NCI-H2029 (cell line): ENCODE measurements around the gene MCUR1.
"Not testable (repeated sequence)": the region's sequence is repeated elsewhere in the genome, so short reads cannot be mapped to it uniquely, and the experiment has no call there.

Experiments
- DNase-seq: peaks from one replicate; lab custom pipeline; 2025; lab: John Stamatoyannopoulos, UW

The MCUR1 gene

GRCh38 chr6:13814176-13814937 is at the start of gene MCUR1:
MCUR1 (minus strand) TSS chr6:13814557; CDS start chr6:13814429, 128 bp downstream.
- DNase-seq, result peak; percentile 89

GRCh38 chr6:13863699-13864155 is 49.4 kb upstream of the MCUR1 start:
- peak; percentile 67 for DNase-seq

- not testable (repeated sequence) for DNase-seq
Measured at GRCh38 chr6:13860556-13861185, 46.3 kb upstream of the MCUR1 start.

DNA sequence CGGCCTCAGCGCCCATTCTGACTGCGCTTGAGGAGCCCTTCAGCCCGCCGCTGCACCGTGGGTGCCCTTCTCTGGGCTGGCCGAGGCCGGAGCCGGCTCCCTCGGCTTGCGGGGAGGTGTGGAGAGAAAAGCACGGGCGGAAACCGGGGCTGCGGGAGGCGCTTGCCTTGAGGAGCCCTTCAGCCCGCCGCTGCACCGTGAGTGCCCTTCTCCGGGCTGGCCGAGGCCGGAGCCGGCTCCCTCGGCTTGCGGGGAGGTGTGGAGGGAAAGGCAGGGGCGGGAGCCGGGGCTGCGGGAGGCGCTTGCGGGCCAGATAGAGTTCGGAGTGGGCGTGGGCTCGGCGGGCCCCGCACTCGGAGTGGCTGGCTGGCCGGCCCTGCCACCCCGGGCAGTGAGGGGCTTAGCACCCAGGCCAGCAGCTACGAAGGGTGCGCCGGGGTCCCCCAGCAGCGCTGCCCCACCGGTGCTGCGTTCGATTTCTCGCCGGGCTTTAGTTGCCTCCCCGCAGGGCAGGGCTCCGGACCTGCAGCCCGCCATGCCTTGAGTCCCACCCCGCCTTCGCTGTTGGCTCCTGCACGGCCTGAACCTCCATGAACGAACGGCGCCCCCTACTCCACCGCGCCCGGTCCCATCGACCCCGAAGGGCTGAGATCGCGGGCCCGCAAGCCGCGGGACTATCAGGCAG is 45.7 kb upstream of the MCUR1 start:
- no peak for DNase-seq

DNA sequence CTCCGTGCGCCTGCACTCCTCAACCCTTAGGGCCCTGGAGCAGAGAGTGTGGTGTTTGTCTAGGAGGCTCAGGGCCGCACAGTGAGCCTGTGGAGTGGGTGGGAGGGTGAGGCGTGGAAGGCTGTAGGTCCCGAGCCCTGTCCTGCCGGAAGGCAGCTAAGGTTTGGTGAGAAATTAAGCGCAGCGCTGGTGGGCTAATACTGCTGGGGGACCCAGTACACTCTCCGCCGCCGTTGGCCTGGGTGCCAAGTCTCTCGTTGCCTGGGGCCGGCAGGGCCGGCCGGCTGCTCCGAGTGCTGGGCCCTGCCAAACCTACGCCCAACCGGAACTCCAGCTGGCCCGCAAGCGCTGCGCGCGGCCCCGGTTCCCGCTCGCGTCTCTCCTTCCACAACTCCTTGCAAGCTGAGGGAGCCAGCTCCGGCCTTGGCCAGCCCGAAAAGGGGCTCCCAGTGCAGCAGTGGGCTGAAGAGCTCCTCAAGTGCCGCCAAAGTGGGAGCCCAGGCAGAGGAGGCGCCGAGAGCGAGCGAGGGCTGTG is 40.4 kb upstream of the MCUR1 start:
- no peak for DNase-seq

GRCh38 chr6:13853871-13854270 is 39.5 kb upstream of the MCUR1 start:
- no peak for DNase-seq

DNA sequence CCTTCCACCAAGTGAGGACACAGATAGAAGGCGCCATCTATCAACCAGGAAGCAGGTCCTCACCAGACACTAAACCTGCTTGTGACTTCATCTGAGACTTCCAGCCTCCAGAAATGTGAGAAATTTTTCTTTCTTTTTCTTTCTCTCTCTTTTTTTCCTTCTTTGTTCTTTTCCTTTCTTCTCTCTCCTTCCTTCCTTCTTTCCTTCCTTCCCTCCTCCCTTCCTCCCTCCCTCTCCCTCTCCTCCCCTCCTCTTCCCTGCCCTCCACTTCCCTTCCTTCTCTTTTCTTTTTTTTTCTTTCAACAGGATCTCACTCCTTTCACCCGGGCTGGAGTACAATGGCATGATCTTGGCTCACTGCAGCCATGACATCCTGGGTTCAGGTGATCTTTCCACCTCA is 37.4 kb upstream of the MCUR1 start:
- no peak for DNase-seq

- no peak for DNase-seq
Measured at GRCh38 chr6:13851330-13851729, 37.0 kb upstream of the MCUR1 start.

GRCh38 chr6:13850690-13851089 is 36.3 kb upstream of the MCUR1 start:
- DNase-seq, result not testable (repeated sequence)

- peak; percentile 78 for DNase-seq
Measured at GRCh38 chr6:13848522-13849150, 34.3 kb upstream of the MCUR1 start.

DNA sequence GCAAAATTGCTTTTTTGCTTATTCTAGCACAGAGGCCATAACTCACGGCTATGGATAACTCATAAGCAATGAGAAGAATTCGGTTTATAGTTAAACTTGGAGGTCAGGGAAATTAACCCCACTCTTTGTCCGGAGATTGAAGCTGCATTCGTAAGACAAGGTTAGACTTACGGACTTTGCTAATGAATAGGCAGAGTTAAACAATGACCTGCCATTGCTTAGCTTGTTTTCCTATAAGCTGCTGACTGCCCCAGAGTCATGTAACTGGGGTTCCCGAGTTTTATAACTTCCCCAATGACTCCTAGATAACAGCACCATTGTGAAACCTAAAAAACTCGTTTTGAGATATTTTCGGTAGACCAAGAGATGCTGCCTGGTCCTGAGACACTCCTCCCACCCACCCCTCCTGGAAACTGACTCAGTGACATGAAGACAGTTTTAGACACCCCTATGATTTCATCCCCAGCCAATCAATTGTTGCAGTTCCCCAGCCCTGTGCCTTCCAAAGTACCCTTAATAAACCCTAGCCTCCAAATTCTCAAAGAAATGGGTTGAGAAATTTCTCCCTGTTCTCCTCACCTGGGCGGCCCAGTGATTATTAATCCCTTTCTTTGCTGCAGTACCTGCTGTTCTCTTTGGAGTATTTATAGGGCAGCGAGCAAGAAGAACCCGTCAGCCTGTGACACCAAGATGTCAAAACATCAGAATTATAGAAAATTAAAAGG is 33.1 kb upstream of the MCUR1 start:
- no peak for DNase-seq

- DNase-seq, result no peak
Measured at GRCh38 chr6:13846841-13847240, 32.5 kb upstream of the MCUR1 start.

- no peak for DNase-seq
Measured at GRCh38 chr6:13841936-13842335, 27.6 kb upstream of the MCUR1 start.

DNA sequence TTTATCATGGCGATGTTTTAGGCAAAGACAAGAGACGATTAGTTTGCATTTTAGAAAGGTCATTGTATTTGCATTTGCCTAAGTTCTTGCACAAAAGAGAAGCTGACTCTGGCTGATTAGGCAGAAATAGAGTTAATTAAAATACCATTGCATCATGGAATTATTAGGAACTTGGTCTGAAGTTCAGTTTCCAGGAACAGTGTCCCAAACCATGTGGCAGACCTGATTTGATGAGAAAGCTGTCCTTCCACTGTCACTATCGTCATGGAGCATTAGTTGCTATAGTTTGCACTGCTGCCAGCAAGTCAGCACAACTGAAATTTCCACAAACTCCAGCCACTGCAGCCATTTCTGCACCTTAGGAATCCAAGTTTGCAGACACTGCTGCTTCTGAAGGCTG is 24.3 kb upstream of the MCUR1 start:
- no peak for DNase-seq

GRCh38 chr6:13836170-13836569 is 21.8 kb upstream of the MCUR1 start:
- DNase-seq, result peak; percentile 65

GRCh38 chr6:13834790-13835189 is 20.4 kb upstream of the MCUR1 start:
- DNase-seq, result no peak

DNA sequence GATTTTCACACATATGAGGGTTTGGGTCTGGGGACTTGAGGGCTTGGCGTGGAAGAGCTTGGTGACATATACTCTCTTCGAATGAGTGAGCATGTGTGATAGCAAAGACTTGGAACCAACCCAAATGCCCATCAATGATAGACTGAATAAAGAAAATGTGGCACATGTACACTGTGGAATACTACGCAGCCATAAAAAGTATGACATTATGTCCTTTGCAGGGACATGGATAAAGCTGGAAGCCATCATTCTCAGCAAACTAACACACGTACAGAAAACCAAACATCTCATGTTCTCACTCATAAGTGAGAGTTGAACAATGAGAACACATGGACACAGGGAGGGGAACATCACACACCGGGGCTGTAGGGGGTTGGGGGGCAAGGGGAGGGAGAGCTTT is 19.7 kb upstream of the MCUR1 start:
- DNase-seq, result not testable (repeated sequence)

DNA sequence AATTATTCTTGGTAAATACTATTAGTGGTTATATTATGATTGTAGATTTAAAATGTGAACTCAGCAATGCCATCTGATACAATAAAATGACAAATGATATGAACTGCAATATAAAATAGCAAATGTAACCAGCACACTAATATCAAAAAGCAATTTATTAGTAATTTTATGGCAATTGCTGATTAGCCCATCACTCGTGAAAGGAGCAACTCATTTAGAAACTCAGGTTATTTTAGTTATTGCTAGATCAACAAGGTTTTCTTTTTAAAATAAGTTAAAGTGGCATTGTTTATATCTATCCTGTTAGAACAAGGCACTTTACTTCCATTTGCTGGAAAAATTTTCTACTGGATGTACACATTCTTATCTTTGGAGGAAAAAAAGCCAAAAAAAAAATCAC is 18.4 kb upstream of the MCUR1 start:
- no peak for DNase-seq

- DNase-seq, result no peak
Measured at GRCh38 chr6:13831615-13832014, 17.3 kb upstream of the MCUR1 start.

GRCh38 chr6:13830803-13831202 is 16.4 kb upstream of the MCUR1 start:
- DNase-seq, result no peak

DNA sequence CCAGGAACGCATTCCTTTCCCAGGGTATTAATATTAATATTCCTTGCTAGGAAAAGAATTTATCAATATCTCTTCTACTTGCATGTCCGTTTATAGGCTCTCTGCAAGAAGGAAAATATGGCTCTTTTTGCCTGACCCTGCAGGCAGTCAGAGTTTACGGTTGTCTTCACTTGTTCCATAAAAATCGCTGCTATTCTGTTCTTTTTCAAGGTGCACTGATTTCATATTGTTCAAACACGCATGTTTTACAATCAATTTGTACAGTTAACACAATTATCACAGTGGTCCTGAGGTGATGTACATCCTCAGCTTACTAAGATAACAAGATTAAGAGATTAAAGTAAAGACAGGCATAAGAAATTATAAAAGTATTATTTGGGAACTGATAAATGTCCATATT is 15.1 kb upstream of the MCUR1 start:
- DNase-seq, result not testable (repeated sequence)
